Umbilical cord (tissue), 2 donors: Measurements from ENCODE around the gene TOP1. TPM values are rescaled to one million over a fixed set of nuclear protein-coding genes. Genes with fewer than 3 reads are reported as not detected.

Source experiments
- DNase-seq: peaks from one replicate; pipeline ENCODE4 v3.0.0-alpha.2; 2015; ENCODE audit warnings: low spot score
- total RNA-seq: library from RNA; depleted of rRNA; stranded (reverse); fragments of >200 nt; gene quantifications from one replicate; pipeline ENCODE4 v1.2.3, GENCODE V29; 2014; ENCODE audit warnings: low replicate concordance; ENCODE audit not compliant: insufficient read depth

The TOP1 gene
- 15.2 TPM for total RNA-seq

GRCh38 chr20:41028359-41029149 lies at the start of gene TOP1:
Gene TOP1 (plus strand): TSS chr20:41028822. CDS start chr20:41029068, 246 bp downstream.
- DNase-seq, result peak; percentile 100

GRCh38 chr20:40979247-40979646 lies 49.4 kb upstream of the TOP1 start:
- no peak for DNase-seq

- no peak for DNase-seq
Observed at GRCh38 chr20:40980106-40980827, 48.4 kb upstream of the TOP1 start.

GRCh38 chr20:40980828-40981310 lies 47.8 kb upstream of the TOP1 start:
- no peak for DNase-seq

GRCh38 chr20:40982415-40983145 lies 46.0 kb upstream of the TOP1 start:
- no peak for DNase-seq

GRCh38 chr20:40983898-40984297 lies 44.7 kb upstream of the TOP1 start:
- DNase-seq, result no peak

GRCh38 chr20:40984496-40984895 lies 44.1 kb upstream of the TOP1 start:
- DNase-seq, result no peak

GRCh38 chr20:40986774-40987173 lies 41.8 kb upstream of the TOP1 start:
- no peak for DNase-seq

GRCh38 chr20:40990542-40991120 lies 38.0 kb upstream of the TOP1 start:
- peak; percentile 94 for DNase-seq

GRCh38 chr20:40991181-40991889 lies 37.3 kb upstream of the TOP1 start:
- peak; percentile 51 for DNase-seq

GRCh38 chr20:40992349-40993113 lies 36.1 kb upstream of the TOP1 start:
- no peak for DNase-seq

- no peak for DNase-seq
Observed at GRCh38 chr20:40993794-40994540, 34.7 kb upstream of the TOP1 start.

- DNase-seq, result no peak
Observed at GRCh38 chr20:40996326-40996725, 32.3 kb upstream of the TOP1 start.

- DNase-seq, result no peak
Observed at GRCh38 chr20:40997116-40997515, 31.5 kb upstream of the TOP1 start.

GRCh38 chr20:40999841-41000240 lies 28.8 kb upstream of the TOP1 start:
- DNase-seq, result no peak

GRCh38 chr20:41000628-41001027 lies 28.0 kb upstream of the TOP1 start:
- DNase-seq, result no peak

- DNase-seq, result no peak
Observed at GRCh38 chr20:41001497-41001896, 27.1 kb upstream of the TOP1 start.

- DNase-seq, result no peak
Observed at GRCh38 chr20:41002842-41003142, 25.8 kb upstream of the TOP1 start.

GRCh38 chr20:41003143-41003935 lies 25.3 kb upstream of the TOP1 start:
- DNase-seq, result peak; percentile 30
